Measurements from ENCODE around the gene TUBGCP2. TPM values are rescaled to one million over a fixed set of nuclear protein-coding genes. Genes with fewer than 3 reads are reported as not detected.

TUBGCP2 gene
- total RNA-seq, 1 donor from 2014 or later, result 76.0 TPM

DNA sequence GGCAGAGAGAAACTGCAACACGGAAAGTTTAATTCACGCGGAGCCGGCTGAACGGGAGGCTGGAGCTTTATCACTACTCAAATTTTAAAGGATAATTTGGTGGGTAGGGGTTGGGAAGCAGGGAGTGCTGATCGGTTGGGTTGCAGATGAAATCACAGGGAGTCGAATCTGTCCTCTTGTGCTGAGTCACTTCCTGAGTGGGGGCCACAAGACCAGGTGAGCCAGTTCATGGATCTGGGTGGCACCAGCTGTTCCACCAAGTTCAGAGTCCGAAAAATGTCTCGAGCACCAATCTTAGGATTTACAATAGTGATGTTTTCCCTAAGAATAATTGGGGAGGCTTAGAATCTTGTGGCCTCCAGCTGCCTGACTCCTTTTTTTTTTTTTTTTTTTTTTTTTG is 34.9 kb upstream of the TUBGCP2 start:
- no peak for DNase-seq (ENCODE audit: low read depth)

GRCh38 chr10:133342942-133343341 is 34.3 kb upstream of the TUBGCP2 start:
- no peak for DNase-seq (ENCODE audit: low read depth)

- DNase-seq (ENCODE audit: low read depth), result no peak
These were observed 33.3 kb upstream of the TUBGCP2 start for GRCh38 chr10:133341983-133342382.

DNA sequence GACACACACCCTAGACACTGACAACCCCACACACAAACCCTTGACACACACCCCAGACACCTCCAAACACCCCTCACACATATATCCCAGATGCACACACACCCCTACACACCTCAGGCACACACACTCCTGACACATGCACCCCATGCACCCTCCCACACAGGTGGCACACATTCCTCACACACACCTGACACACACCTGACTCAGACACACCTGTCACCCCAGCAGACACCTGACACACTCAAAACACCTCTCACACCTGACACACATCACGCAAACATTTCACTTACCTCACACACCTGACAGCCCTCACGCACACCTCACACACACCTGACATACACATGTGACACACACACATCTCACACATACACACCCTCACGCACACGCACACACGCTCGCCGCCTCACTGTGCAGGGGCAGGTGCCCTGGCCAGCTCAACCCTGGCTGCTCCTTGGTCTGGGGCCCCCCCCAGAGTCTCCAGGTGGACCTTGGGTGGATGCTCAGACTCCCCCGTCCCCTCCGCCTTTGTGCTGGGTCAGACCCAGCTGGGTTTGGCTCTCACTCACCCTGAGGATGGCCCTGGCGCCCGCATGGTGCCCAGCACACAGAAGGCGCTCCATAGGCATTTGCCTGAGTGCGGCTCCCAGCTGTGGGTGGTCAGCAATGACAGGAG is 31.2 kb upstream of the TUBGCP2 start:
- DNase-seq (ENCODE audit: low read depth), result no peak

DNA sequence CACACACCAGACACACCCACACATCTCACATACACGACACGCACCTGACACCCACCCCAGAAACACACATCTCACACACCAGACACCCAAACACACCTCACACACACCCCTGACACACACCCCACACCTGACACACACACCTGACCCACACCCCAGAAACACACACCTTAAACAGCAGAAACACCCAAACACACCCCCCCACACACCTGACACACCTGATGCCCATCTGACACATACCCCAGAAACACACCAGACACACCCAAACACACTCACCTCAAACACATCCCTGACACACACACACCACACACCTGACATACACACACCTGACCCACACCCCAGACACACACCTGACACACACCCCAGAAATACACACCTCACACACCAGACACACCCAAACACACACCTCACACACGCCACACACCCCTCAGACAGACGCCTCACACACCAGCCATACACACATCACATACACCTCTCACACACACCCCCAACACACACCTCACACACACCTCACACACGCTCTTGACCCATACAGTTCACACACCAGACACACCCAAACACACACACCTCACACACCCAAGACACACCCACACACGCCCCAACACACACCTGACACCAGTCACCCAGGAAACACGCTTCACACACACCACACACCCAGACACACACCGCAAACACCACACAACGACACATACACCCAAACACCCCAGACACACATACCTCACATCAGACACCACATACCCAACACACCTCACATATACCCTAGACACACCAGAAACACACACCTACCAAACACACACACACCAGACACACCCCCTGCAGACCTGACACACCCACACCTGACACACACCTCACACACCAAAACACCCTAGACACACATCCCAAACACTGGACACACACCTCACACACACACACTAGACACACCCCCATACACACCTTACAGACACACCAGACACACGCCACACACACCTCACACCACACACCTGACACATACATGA is 29.7 kb upstream of the TUBGCP2 start:
- DNase-seq (ENCODE audit: low read depth), result no peak

GRCh38 chr10:133337370-133337725 is 28.7 kb upstream of the TUBGCP2 start:
- no peak for DNase-seq (ENCODE audit: low read depth)

- DNase-seq (ENCODE audit: low read depth), result no peak
These were observed 28.1 kb upstream of the TUBGCP2 start, which contains the start of gene CALY for GRCh38 chr10:133336577-133337369. Gene CALY (minus strand): TSS chr10:133336896. CDS start chr10:133328989, 7,907 bp downstream.

DNA sequence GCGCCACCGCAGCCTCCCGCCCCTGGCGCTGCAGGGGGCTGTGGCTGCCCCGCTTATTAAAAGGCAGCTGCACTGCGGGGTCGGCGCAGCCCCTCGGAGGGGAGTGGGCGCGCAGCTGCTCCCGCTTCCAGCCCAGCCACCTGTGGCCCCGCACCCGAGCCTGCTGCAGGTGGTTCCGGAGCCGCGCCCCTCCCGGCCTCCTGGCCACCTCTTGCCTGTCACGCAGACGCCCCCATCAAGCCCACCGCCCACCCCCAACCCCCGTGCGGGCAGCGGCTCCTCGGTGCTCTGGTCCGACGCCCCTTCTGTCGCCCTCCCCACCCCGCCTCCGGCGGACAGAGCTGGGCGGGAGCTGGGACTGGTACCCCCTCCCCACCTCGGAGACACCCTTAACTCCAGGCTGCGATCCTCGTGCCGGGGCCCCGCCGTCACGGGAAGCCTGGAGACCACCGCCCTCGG is 27.5 kb upstream of the TUBGCP2 start:
- no peak for DNase-seq (ENCODE audit: low read depth)

DNA sequence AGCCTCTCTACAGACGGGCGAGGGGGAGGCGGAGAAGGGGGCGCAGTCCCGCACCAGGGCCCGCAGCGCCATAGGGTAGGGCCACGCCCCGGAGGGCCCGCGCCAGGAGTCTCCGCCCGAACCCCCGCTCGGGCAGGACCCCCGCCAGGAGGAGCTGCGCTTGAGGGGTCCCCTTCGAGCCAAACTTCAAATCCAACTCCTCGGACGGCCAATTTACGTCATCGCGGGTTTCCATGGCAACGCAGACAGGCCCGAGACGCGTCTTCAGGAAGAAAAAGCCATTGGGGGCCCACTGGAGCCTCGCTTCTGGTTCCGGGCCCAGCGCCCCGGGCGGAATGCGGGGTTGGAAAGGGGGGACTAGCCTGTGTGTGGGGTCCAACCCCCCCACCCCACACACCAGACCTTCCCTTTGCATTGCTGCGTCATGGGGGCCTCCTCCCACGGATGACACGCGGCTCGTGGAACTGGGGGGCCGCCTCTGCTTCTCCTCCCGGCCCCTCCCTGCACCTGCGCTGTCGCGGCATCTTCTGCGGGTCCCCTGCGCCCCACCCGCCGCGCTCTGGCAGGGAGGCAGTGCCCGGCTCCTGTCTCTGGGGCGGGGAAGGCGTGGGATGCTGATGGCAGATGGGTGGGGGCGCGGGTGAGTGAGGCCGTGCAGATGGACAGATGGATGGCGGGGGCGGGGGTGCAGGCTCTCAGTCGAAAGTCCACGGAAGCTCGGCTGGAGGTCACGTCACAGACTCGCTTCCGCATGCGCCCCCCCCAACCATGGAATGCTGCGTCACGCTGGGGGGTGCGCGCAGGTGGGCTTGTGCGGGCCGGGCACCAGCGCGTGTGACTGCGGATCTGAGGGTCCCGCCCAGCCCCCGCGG is 26.8 kb upstream of the TUBGCP2 start:
- no peak for DNase-seq (ENCODE audit: low read depth)

GRCh38 chr10:133334503-133335245 is 26.0 kb upstream of the TUBGCP2 start:
- DNase-seq (ENCODE audit: low read depth), result no peak

- no peak for DNase-seq (ENCODE audit: low read depth)
These were observed 24.4 kb upstream of the TUBGCP2 start for GRCh38 chr10:133332936-133333699.

DNA sequence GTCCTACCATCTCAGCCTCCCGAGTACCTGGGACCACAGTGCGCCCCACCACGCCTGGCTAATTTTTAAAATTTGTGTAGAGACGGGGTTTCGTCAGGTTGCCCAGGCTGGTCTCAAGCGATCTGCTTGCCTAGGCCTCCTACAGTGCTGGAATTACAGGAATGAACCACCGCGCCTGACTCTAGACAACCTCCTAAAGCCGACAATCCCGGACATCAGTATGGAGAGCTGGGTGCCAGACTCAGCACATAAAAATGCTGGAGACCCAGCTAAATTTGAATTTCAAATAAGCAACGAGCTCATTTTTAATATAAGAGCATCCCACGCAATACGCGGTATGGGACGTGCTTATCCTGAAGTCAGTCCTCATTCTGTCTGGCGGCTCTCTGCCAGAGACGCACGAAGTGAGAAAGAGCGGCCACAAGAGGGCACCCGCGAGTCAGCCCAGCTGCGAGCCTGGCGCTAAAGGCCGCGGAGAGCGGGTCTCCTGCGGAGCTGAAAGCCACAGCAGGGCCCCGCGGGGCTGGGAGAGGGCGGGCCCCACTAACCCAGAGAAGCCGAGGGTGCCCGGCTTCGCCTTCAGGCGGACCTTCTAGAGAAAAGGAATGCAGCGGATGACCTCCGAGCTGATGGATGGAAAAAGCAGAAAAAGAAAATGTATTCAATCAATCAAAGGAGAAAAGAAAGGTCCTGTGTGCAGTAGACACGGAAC is 21.0 kb upstream of the TUBGCP2 start:
- peak; percentile 53 for DNase-seq (ENCODE audit: low read depth)

DNA sequence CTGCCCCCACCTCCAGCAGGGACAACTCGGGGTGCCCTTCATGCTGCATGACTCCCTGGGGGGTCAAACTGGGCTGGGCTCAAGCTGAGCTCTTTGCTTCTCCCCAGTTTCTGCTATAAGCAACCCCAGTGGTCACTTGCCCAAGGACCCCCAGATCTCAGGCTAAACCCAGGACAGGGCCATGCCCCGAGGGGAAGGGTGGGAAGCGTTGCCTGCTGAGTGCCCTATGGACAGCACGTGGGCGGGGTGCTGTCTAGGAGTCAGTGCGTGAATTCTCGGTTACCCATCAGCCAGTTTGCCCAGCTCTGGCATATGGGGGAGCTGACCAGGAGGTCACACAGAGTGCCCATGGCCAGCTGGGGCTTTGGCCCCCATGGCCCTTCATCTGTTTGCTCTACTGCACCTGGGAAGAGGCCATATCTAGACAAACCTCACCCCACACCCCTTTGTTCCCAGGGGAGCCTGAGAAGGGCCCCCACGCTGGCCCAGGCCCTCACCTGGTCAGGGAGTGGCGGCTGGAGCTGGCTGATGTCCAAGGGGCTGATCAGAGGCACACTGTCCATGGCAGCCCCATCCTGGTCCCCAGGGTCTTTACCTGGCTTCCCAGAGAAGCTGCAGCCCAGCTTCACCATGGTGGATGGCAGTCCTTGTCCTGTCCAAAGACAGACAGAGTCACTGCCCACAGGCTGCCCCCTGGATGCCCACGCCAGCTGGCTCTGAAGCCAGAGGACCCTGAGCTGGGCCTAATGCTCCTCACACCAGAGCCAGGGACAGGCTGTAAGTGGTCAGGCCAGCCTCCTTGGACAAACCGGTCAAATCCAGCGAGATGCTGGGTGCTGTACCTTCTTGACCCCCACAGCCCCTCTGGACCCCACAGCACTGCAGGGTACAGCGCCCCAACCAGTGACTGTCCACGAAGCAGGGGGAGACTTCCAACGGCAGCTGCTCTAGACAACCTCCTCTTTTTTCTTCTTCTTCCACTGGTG is 20.0 kb upstream of the TUBGCP2 start:
- no peak for DNase-seq (ENCODE audit: low read depth)

- DNase-seq (ENCODE audit: low read depth), result no peak
These were observed 19.1 kb upstream of the TUBGCP2 start for GRCh38 chr10:133327651-133328357.

- DNase-seq (ENCODE audit: low read depth), result no peak
These were observed 18.3 kb upstream of the TUBGCP2 start for GRCh38 chr10:133326745-133327650.

DNA sequence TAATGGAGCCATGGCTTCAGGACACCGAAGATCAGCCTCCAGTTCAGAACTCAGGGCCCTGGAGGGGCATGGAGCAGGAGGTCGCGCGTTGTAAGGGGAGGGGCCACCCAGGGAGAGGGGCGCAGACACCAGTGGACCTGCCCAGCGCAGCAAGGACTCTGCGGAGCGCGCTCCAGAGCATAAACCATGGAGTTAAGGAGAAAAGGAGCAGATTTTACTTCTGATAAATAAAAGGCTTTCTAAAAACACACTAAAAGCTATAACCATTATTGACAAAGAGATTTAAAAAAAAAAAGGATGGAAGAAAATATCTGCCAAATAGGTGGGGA is 17.5 kb upstream of the TUBGCP2 start:
- DNase-seq (ENCODE audit: low read depth), result no peak

All from renal cortical epithelial cell (primary cell).